ENCODE measurements around the gene KLHDC4. TPM values are rescaled to one million over a fixed set of nuclear protein-coding genes. Genes with fewer than 3 reads are reported as not detected.

The KLHDC4 gene
- total RNA-seq, 1 experiment from 2014 or later, result 76.2 TPM

- Histone ChIP-seq H4K8ac (replicated peaks; ENCODE audit: insufficient read length, low read depth, low read length) (no peak overlapping the region), H3K14ac (ENCODE audit: insufficient read depth, low read length) (no peak overlapping the region), H3K56ac (ENCODE audit: insufficient read length, low read depth, low read length) (no peak overlapping the region), H3K9ac (ENCODE audit: extremely low read depth, insufficient read length, low read length) (no peak overlapping the region), H4K91ac (ENCODE audit: insufficient read length, low read depth, low read length) (no peak overlapping the region), H3K79me1 (ENCODE audit: insufficient read depth, low read depth, low read length, poor library complexity, severe bottlenecking) (no peaks in the 10 kb centered on the region), H2BK15ac (ENCODE audit: low read depth, low read length) (no peak overlapping the region), H2BK20ac (ENCODE audit: low read depth, low read length, poor library complexity, severe bottlenecking) (no peak overlapping the region), H3K9me3 (ENCODE audit: control insufficient read depth, low read depth, low read length) (no peaks in the 10 kb centered on the region), H3K27me3 (ENCODE audit: insufficient read depth, low read length) (no peaks in the 10 kb centered on the region), H3K79me2 (ENCODE audit: insufficient read depth, low read length) (no peaks in the 10 kb centered on the region), H2AFZ (ENCODE audit: low read length) (no peak overlapping the region), H2BK120ac (ENCODE audit: low read depth, low read length, poor library complexity, severe bottlenecking) (no peak overlapping the region), H4K20me1 (ENCODE audit: control insufficient read depth, insufficient read depth, insufficient read length) (no peaks in the 10 kb centered on the region), H3K18ac (ENCODE audit: insufficient read length, low read depth, low read length) (no peak overlapping the region), H3K4ac (ENCODE audit: low read depth, low read length) (no peak overlapping the region), H3K4me1 (ENCODE audit: insufficient read depth, low read length) (no peaks in the 10 kb centered on the region), H4K5ac (ENCODE audit: insufficient read length, low read depth, low read length) (no peak overlapping the region), H3T11ph (ENCODE audit: low read length) (no peak overlapping the region), H2AK5ac (ENCODE audit: insufficient read length, low read length) (no peak overlapping the region), H3K23me2 (ENCODE audit: insufficient read length, low read depth, low read length, poor library complexity, severe bottlenecking) (no peaks in the 10 kb centered on the region), H3K27ac (ENCODE audit: insufficient read length, low read depth, low read length) (no peak overlapping the region), H2BK12ac (ENCODE audit: insufficient read length, low read depth, low read length) (no peak overlapping the region), H3K23ac (ENCODE audit: insufficient read length, low read depth, low read length) (no peak overlapping the region), H2BK5ac (ENCODE audit: insufficient read length, low read length) (no peak overlapping the region), H3K4me2 (ENCODE audit: insufficient read depth, insufficient read length, low read length) (no peak overlapping the region)
- H3K4me3 Mint-ChIP-seq, result no peak overlapping the region
- no peak overlapping the region; a peak in 1 of 7 replicates for H3K27ac Mint-ChIP-seq
- TF ChIP-seq CTCF (conservative IDR thresholded peaks at IDR 0.05), result no peak
- H3K4me1 Mint-ChIP-seq, result peaks cover 0 to 3% of the 10 kb centered on the region in 2 experiments; a peak in 1 of 4 replicates
- DNase-seq, result no peak
- peaks cover 4 to 8% (median 4%) of the 10 kb centered on the region in 3 experiments; a peak in 4 of 7 replicates for H3K36me3 Mint-ChIP-seq (ENCODE audit: insufficient read depth in 1 of 3, low read depth in 3 of 3)
- no CpG with 5 or more reads among the region's 35 CpGs for WGBS (ENCODE audit: extremely low coverage, insufficient read length, low lambda C conversion rate)
- H3K27me3 Mint-ChIP-seq (ENCODE audit: low read depth), result peaks cover 3% of the 10 kb centered on the region
- H3K9me3 Mint-ChIP-seq, result no peaks in the 10 kb centered on the region
These were observed 80.9 kb downstream of the KLHDC4 start for GRCh38 chr16:87684711-87685404.

Data from H9 (cell line).